ENCODE measurements around the gene ATG4B. TPM values are rescaled to one million over a fixed set of nuclear protein-coding genes. Genes with fewer than 3 reads are reported as not detected.

ATG4B gene
- total RNA-seq, 2 experiments from 2014 or later, result 86.5 to 89.4 TPM

- no peaks in the 10 kb centered on the region for H3K4me1 ChIP-seq (ENCODE audit: insufficient read depth, low read length)
- Mint-ChIP-seq H3K4me1 (ENCODE audit: low read depth) (peaks cover 10% of the 10 kb centered on the region), H3K27ac (no peak overlapping the region), H3K4me3 (no peak overlapping the region), H3K27me3 (no peaks in the 10 kb centered on the region), H3K9me3 (no peaks in the 10 kb centered on the region), H3K36me3 (ENCODE audit: low read depth) (peaks cover 73% of the 10 kb centered on the region)
- no peak for DNase-seq
- H3K9me3 ChIP-seq (ENCODE audit: control insufficient read depth in 1 of 2, insufficient read depth in 1 of 2, low read length in 2 of 2), result no peaks in the 10 kb centered on the region
- intact Hi-C loops (cut with DNase I, micrococcal nuclease), result no loop called here
- no peak for ATAC-seq (ENCODE audit: poor library complexity)
- no peak overlapping the region for H3K27ac ChIP-seq (ENCODE audit: low read depth in 1 of 2, low read length in 2 of 2)
- CTCF ChIA-PET, result no interaction called here
- no peaks in the 10 kb centered on the region for H3K27me3 ChIP-seq (ENCODE audit: control insufficient read depth in 1 of 2, insufficient read depth in 2 of 2, low read length in 2 of 2)
- H3K4me3 ChIP-seq (ENCODE audit: low read length), result no peak overlapping the region
- peaks cover 66% of the 10 kb centered on the region for H3K36me3 ChIP-seq (ENCODE audit: insufficient read depth, low read length)
- POLR2A ChIA-PET, result no interaction called here
- no peak for TF ChIP-seq CTCF (IDR thresholded peaks at IDR 0.05)
Measured at GRCh38 chr2:241653210-241653750, 15.8 kb downstream of the ATG4B start.

- H3K4me3 ChIP-seq (ENCODE audit: low read length), result no peak overlapping the region
- H3K4me1 Mint-ChIP-seq (ENCODE audit: low read depth), result no peaks in the 10 kb centered on the region
- ChIA-PET POLR2A (no interaction called here), CTCF (interaction anchor here (0.7 kb wide), 1 partner anchor 11 kb away, joined by 4 read pairs; no protein-coding TSS in a partner anchor)
- H3K4me1 ChIP-seq (ENCODE audit: insufficient read depth, low read length), result no peaks in the 10 kb centered on the region
- intact Hi-C loops (cut with DNase I, micrococcal nuclease), result no loop called here
- H3K9me3 Mint-ChIP-seq, result no peaks in the 10 kb centered on the region
- no peak overlapping the region for H3K27ac ChIP-seq (ENCODE audit: low read depth in 1 of 2, low read length in 2 of 2)
- TF ChIP-seq CTCF (IDR thresholded peaks at IDR 0.05), result no peak
- H3K36me3 Mint-ChIP-seq (ENCODE audit: low read depth), result peaks cover 77% of the 10 kb centered on the region
- no peak overlapping the region for H3K4me3 Mint-ChIP-seq
- H3K36me3 ChIP-seq (ENCODE audit: insufficient read depth, low read length), result peaks cover 78% of the 10 kb centered on the region
- no peaks in the 10 kb centered on the region for H3K9me3 ChIP-seq (ENCODE audit: control insufficient read depth in 1 of 2, insufficient read depth in 1 of 2, low read length in 2 of 2)
- DNase-seq (no peak), ATAC-seq (ENCODE audit: poor library complexity) (no peak)
- H3K27me3 Mint-ChIP-seq, result no peaks in the 10 kb centered on the region
- H3K27me3 ChIP-seq (ENCODE audit: control insufficient read depth in 1 of 2, insufficient read depth in 2 of 2, low read length in 2 of 2), result no peaks in the 10 kb centered on the region
- no peak overlapping the region for H3K27ac Mint-ChIP-seq
Measured at GRCh38 chr2:241654551-241654950, 17.1 kb downstream of the ATG4B start.

- no peak for DNase-seq
- no peaks in the 10 kb centered on the region for H3K9me3 ChIP-seq (ENCODE audit: control insufficient read depth in 1 of 2, insufficient read depth in 1 of 2, low read length in 2 of 2)
- TF ChIP-seq CTCF (IDR thresholded peaks at IDR 0.05), result no peak
- Mint-ChIP-seq H3K9me3 (no peaks in the 10 kb centered on the region), H3K4me1 (ENCODE audit: low read depth) (no peaks in the 10 kb centered on the region), H3K36me3 (ENCODE audit: low read depth) (peaks cover 88% of the 10 kb centered on the region), H3K4me3 (no peak overlapping the region), H3K27me3 (no peaks in the 10 kb centered on the region), H3K27ac (no peak overlapping the region)
- H3K27ac ChIP-seq (ENCODE audit: low read depth in 1 of 2, low read length in 2 of 2), result no peak overlapping the region
- H3K4me3 ChIP-seq (ENCODE audit: low read length), result no peak overlapping the region
- no peaks in the 10 kb centered on the region for H3K4me1 ChIP-seq (ENCODE audit: insufficient read depth, low read length)
- intact Hi-C loops (cut with DNase I, micrococcal nuclease), result no loop called here
- H3K36me3 ChIP-seq (ENCODE audit: insufficient read depth, low read length), result peaks cover 86% of the 10 kb centered on the region
- ATAC-seq (ENCODE audit: poor library complexity), result no peak
- ChIA-PET POLR2A (no interaction called here), CTCF (no interaction called here)
- H3K27me3 ChIP-seq (ENCODE audit: control insufficient read depth in 1 of 2, insufficient read depth in 2 of 2, low read length in 2 of 2), result no peaks in the 10 kb centered on the region
Measured at GRCh38 chr2:241655516-241656189, 18.2 kb downstream of the ATG4B start.

Measured in CD4-positive, alpha-beta T cell (primary cell).